C4-2B (cell line): ENCODE measurements around the gene HTR3B.
"Not testable (repeated sequence)": the region's sequence is repeated elsewhere in the genome, so short reads cannot be mapped to it uniquely, and the experiment has no call there.

Source experiments
- H3K27ac ChIP-seq: fragments of 450-650 bp; 2 replicates; pipeline ENCODE4 v1.5.1; 2017
- CTCF ChIP-seq: fragments of 450-650 bp; conservative IDR thresholded peaks from 2 replicates; pipeline ENCODE4 v1.5.1; 2017; ENCODE audit warnings: mild to moderate bottlenecking
- ZFX ChIP-seq: fragments of 450-650 bp; IDR thresholded peaks from 2 replicates; pipeline ENCODE4 v1.6.1; 2017

The HTR3B gene

GRCh38 chr11:113932788-113933187 is 28.2 kb downstream of the HTR3B start:
- TF ChIP-seq ZFX (no peak), CTCF (no peak)
- no peak overlapping the region for H3K27ac ChIP-seq

GRCh38 chr11:113934193-113934592 is 29.6 kb downstream of the HTR3B start:
- H3K27ac ChIP-seq: not testable (repeated sequence)

- no peak overlapping the region for H3K27ac ChIP-seq
- TF ChIP-seq ZFX: no peak
- no peak for TF ChIP-seq CTCF
Measured at GRCh38 chr11:113934761-113935160, 30.2 kb downstream of the HTR3B start.

- TF ChIP-seq CTCF (no peak), ZFX (no peak)
Measured at GRCh38 chr11:113935858-113936257, 31.3 kb downstream of the HTR3B start.

GRCh38 chr11:113937918-113938317 is 33.3 kb downstream of the HTR3B start:
- no peak overlapping the region for H3K27ac ChIP-seq
- TF ChIP-seq ZFX: no peak
- TF ChIP-seq CTCF: no peak

More at GRCh38 chr11:113935858-113936257, 31.3 kb downstream of the HTR3B start:
- H3K27ac ChIP-seq: no peak overlapping the region

GRCh38 chr11:113942256-113942655 is 37.7 kb downstream of the HTR3B start:
- no peak overlapping the region for H3K27ac ChIP-seq

GRCh38 chr11:113946162-113946561 is 41.6 kb downstream of the HTR3B start:
- H3K27ac ChIP-seq: not testable (repeated sequence)

More at GRCh38 chr11:113942256-113942655, 37.7 kb downstream of the HTR3B start:
- TF ChIP-seq CTCF (no peak), ZFX (no peak)

- no peak overlapping the region for H3K27ac ChIP-seq
- TF ChIP-seq CTCF (no peak), ZFX (no peak)
Measured at GRCh38 chr11:113947994-113948393, 43.4 kb downstream of the HTR3B start.

GRCh38 chr11:113949891-113950290 is 45.3 kb downstream of the HTR3B start:
- TF ChIP-seq ZFX (no peak), CTCF (no peak)
- H3K27ac ChIP-seq: no peak overlapping the region
